Measurements from ENCODE around the gene CADPS. TPM values are rescaled to one million over a fixed set of nuclear protein-coding genes. Genes with fewer than 3 reads are reported as not detected.

CADPS gene
- total RNA-seq, 4 donors from 2014 or later: 0.31 to 14.4 (median 5.2) TPM

- Histone ChIP-seq H3K4me3 (no peak overlapping the region), H3K27ac (no peak overlapping the region), H3K27me3 (no peaks in the 10 kb centered on the region), H3K9me3 (no peaks in the 10 kb centered on the region), H3K4me1 (no peaks in the 10 kb centered on the region), H3K36me3 (no peaks in the 10 kb centered on the region)
- TF ChIP-seq POLR2AphosphoS5 (IDR thresholded peaks at IDR 0.05) (no peak), POLR2A (IDR thresholded peaks at IDR 0.05) (no peak), EP300 (IDR thresholded peaks at IDR 0.05) (no peak), CTCF (IDR thresholded peaks at IDR 0.05) (no peak)
- no peak for ATAC-seq
- 44 to 77% methylated on average over 1 to 2 of the region's 2 CpGs for WGBS, 2 donors (ENCODE audit: low coverage in 1 of 2)
Measured at GRCh38 chr3:62795978-62796657, 79.1 kb downstream of the CADPS start.

GRCh38 chr3:62793946-62794345, 81.3 kb downstream of the CADPS start:
- Histone ChIP-seq H3K36me3 (no peaks in the 10 kb centered on the region), H3K27ac (no peak overlapping the region), H3K4me1 (no peaks in the 10 kb centered on the region), H3K9me3 (no peaks in the 10 kb centered on the region), H3K4me3 (no peak overlapping the region), H3K27me3 (no peaks in the 10 kb centered on the region)
- TF ChIP-seq POLR2A (IDR thresholded peaks at IDR 0.05): no peak
- TF ChIP-seq CTCF (IDR thresholded peaks at IDR 0.05): no peak
- no peak for TF ChIP-seq EP300 (IDR thresholded peaks at IDR 0.05)
- TF ChIP-seq POLR2AphosphoS5 (IDR thresholded peaks at IDR 0.05): no peak
- no peak for ATAC-seq
- 62 to 65% methylated on average over 2 of the region's 2 CpGs for WGBS, 2 donors (ENCODE audit: low coverage in 1 of 2)

- no peak overlapping the region for H3K27ac ChIP-seq
- no peak for ATAC-seq
- WGBS, 2 donors (ENCODE audit: low coverage in 1 of 2): 67 to 83% methylated on average over 1 of the region's 1 CpG
- no peaks in the 10 kb centered on the region for H3K9me3 ChIP-seq
- no peak for TF ChIP-seq CTCF (IDR thresholded peaks at IDR 0.05)
- no peaks in the 10 kb centered on the region for H3K27me3 ChIP-seq
- no peaks in the 10 kb centered on the region for H3K4me1 ChIP-seq
- no peaks in the 10 kb centered on the region for H3K36me3 ChIP-seq
- H3K4me3 ChIP-seq: no peak overlapping the region
Measured at GRCh38 chr3:62785384-62785783, 89.8 kb downstream of the CADPS start.

GRCh38 chr3:62781121-62781520, 94.1 kb downstream of the CADPS start:
- TF ChIP-seq POLR2AphosphoS5 (IDR thresholded peaks at IDR 0.05): no peak
- no peak for TF ChIP-seq POLR2A (IDR thresholded peaks at IDR 0.05)
- no peak for TF ChIP-seq CTCF (IDR thresholded peaks at IDR 0.05)
- no peak for TF ChIP-seq EP300 (IDR thresholded peaks at IDR 0.05)
- H3K4me3 ChIP-seq: no peak overlapping the region
- WGBS, 2 donors (ENCODE audit: low coverage in 1 of 2): 60 to 80% methylated on average over 1 to 2 of the region's 3 CpGs
- H3K27me3 ChIP-seq: no peaks in the 10 kb centered on the region
- no peaks in the 10 kb centered on the region for H3K36me3 ChIP-seq
- no peaks in the 10 kb centered on the region for H3K9me3 ChIP-seq
- H3K27ac ChIP-seq: no peak overlapping the region
- ATAC-seq: no peak
- H3K4me1 ChIP-seq: no peaks in the 10 kb centered on the region

- Histone ChIP-seq H3K27me3 (no peaks in the 10 kb centered on the region), H3K4me1 (peaks cover 0 to 10% (median 0%) of the 10 kb centered on the region in 3 donors), H3K36me3 (no peaks in the 10 kb centered on the region), H3K4me3 (no peak overlapping the region), H3K27ac (no peak overlapping the region), H3K9me3 (no peaks in the 10 kb centered on the region)
- TF ChIP-seq EP300 (IDR thresholded peaks at IDR 0.05): no peak
- no peak for TF ChIP-seq POLR2A (IDR thresholded peaks at IDR 0.05)
- TF ChIP-seq CTCF (IDR thresholded peaks at IDR 0.05): no peak
- TF ChIP-seq POLR2AphosphoS5 (IDR thresholded peaks at IDR 0.05): no peak
- 77 to 80% methylated on average over 4 of the region's 4 CpGs for WGBS, 2 donors (ENCODE audit: low coverage in 1 of 2)
- no peak for ATAC-seq
Measured at GRCh38 chr3:62777674-62778073, 97.5 kb downstream of the CADPS start.
